ENCODE measurements around the gene CFAP90.

CFAP90 gene

DNA sequence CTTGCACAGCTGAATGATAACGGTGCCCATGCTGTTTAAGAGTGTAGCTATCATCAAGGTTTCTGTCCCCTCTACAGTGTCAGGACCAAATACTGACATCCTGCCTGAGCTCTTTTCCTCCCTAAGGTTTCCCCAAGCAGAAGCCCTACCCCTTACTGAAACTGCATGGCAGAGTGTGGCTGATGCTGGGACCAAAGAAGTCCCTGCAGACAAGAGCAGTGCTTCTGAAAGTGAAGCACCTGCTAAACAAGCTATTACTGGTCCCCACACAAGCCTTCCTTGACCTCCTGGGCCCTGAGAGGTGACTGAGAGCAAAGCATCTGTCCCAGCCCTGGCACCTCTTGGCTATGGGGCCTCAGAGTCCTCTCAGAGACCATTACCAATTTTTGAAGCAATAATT is 56.1 kb downstream of the CFAP90 start:
- H3K4me3 ChIP-seq (ENCODE audit: low read length): no peak overlapping the region
- H3K9me3 ChIP-seq (replicated peaks; ENCODE audit: low read length): no peaks in the 10 kb centered on the region
- no peaks in the 10 kb centered on the region for H3K27me3 ChIP-seq (ENCODE audit: control insufficient read depth, insufficient read depth, low read length)
- H3K9ac ChIP-seq (ENCODE audit: low read depth, low read length): no peak overlapping the region
- no peaks in the 10 kb centered on the region for H3K4me1 ChIP-seq (ENCODE audit: control insufficient read depth, insufficient read depth, low read length)
- H3K36me3 ChIP-seq (ENCODE audit: insufficient read depth, low read length): no peaks in the 10 kb centered on the region
- H3K4me2 ChIP-seq (ENCODE audit: low read length): no peak overlapping the region

DNA sequence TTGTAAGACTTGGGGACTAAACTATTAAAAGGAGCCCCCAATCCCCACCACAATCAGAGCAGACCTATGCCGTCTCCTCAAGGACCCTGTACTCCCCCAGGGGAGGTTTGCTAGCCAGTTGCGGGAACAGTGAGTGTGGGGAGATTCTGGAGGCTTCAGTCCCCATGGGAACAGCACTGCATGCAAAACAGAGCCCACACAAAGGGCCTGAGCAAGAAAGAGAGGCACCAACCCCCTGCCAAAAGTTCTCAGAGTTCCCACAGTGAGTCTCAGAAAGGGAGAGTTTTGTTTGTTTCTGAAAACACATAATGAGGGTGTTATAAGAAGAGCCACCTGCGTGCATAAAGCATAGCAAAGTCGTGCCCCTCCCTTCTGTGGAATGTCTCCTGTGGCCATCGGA is 56.6 kb downstream of the CFAP90 start:
- Histone ChIP-seq H3K9ac (ENCODE audit: low read depth, low read length) (no peak overlapping the region), H3K36me3 (ENCODE audit: insufficient read depth, low read length) (no peaks in the 10 kb centered on the region), H3K4me1 (ENCODE audit: control insufficient read depth, insufficient read depth, low read length) (no peaks in the 10 kb centered on the region), H3K27me3 (ENCODE audit: control insufficient read depth, insufficient read depth, low read length) (no peaks in the 10 kb centered on the region), H3K4me2 (ENCODE audit: low read length) (no peak overlapping the region), H3K4me3 (ENCODE audit: low read length) (no peak overlapping the region), H3K9me3 (replicated peaks; ENCODE audit: low read length) (no peaks in the 10 kb centered on the region)

DNA sequence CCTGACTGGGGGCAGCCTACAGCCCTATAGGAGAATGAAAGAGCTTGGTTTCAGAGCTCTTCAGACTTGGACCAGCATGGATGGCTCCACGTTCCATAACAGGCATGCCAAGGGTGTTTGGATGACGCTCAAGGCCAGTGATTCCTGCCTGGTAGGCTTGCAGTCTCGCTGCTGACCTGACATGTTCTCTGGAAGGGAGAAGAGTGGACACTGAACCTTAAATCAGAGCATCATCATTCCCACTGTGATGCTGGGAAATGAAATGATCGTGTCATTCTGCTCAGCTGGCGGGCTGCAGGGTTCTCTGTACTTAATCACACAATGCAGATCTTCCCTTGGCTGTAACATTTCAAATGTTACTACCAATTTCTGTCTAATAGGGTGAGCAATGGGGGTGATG is 57.0 kb downstream of the CFAP90 start:
- no peaks in the 10 kb centered on the region for H3K27me3 ChIP-seq (ENCODE audit: control insufficient read depth, insufficient read depth, low read length)
- H3K9ac ChIP-seq (ENCODE audit: low read depth, low read length): no peak overlapping the region
- no peak overlapping the region for H3K4me2 ChIP-seq (ENCODE audit: low read length)
- H3K4me1 ChIP-seq (ENCODE audit: control insufficient read depth, insufficient read depth, low read length): no peaks in the 10 kb centered on the region
- no peaks in the 10 kb centered on the region for H3K36me3 ChIP-seq (ENCODE audit: insufficient read depth, low read length)
- no peaks in the 10 kb centered on the region for H3K9me3 ChIP-seq (replicated peaks; ENCODE audit: low read length)
- no peak overlapping the region for H3K4me3 ChIP-seq (ENCODE audit: low read length)

DNA sequence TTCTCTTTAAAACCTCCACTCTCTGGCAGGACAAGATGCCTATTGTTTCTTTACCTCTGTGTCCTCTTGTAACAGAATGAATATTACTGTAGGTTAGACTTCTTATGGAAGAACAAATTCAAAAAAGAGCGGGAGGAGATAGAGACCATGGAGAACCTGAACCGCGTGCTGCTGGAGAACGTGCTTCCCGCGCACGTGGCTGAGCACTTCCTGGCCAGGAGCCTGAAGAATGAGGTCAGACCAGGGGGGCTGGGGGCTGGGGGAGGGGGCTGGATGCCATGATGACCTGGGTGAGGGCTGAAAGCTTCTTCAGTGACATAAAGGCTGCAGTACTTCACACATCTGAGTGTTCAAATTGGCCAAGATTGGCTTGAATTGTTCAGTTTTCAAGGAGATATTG is 61.4 kb downstream of the CFAP90 start:
- Histone ChIP-seq H3K4me1 (ENCODE audit: control insufficient read depth, insufficient read depth, low read length) (no peaks in the 10 kb centered on the region), H3K9me3 (replicated peaks; ENCODE audit: low read length) (no peaks in the 10 kb centered on the region), H3K4me2 (ENCODE audit: low read length) (no peak overlapping the region), H3K4me3 (ENCODE audit: low read length) (no peak overlapping the region), H3K36me3 (ENCODE audit: insufficient read depth, low read length) (no peaks in the 10 kb centered on the region), H3K27me3 (ENCODE audit: control insufficient read depth, insufficient read depth, low read length) (no peaks in the 10 kb centered on the region), H3K9ac (ENCODE audit: low read depth, low read length) (no peak overlapping the region)

DNA sequence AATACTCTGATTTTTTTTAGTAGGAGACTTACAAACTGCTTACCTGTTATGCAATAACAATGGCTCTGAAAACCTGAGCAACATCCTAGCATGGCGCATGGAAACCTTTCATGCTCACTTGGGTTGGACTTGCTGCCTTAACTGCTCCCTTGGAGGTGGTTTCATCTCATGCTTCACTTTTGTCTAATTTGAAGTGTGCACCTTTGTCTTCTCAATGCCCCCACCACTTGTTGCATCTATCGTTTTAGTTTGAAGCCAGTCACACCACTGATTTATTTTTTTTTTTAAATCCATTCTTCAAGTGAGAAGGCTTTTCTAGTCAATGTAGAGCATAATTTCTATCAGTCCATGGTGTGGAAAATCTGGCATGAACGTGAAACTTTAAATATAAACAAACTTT is 63.2 kb downstream of the CFAP90 start:
- H3K27me3 ChIP-seq (ENCODE audit: control insufficient read depth, insufficient read depth, low read length): no peaks in the 10 kb centered on the region
- H3K9me3 ChIP-seq (replicated peaks; ENCODE audit: low read length): no peaks in the 10 kb centered on the region
- no peaks in the 10 kb centered on the region for H3K4me1 ChIP-seq (ENCODE audit: control insufficient read depth, insufficient read depth, low read length)
- no peak overlapping the region for H3K9ac ChIP-seq (ENCODE audit: low read depth, low read length)
- no peak overlapping the region for H3K4me2 ChIP-seq (ENCODE audit: low read length)
- H3K36me3 ChIP-seq (ENCODE audit: insufficient read depth, low read length): no peaks in the 10 kb centered on the region
- no peak overlapping the region for H3K4me3 ChIP-seq (ENCODE audit: low read length)

DNA sequence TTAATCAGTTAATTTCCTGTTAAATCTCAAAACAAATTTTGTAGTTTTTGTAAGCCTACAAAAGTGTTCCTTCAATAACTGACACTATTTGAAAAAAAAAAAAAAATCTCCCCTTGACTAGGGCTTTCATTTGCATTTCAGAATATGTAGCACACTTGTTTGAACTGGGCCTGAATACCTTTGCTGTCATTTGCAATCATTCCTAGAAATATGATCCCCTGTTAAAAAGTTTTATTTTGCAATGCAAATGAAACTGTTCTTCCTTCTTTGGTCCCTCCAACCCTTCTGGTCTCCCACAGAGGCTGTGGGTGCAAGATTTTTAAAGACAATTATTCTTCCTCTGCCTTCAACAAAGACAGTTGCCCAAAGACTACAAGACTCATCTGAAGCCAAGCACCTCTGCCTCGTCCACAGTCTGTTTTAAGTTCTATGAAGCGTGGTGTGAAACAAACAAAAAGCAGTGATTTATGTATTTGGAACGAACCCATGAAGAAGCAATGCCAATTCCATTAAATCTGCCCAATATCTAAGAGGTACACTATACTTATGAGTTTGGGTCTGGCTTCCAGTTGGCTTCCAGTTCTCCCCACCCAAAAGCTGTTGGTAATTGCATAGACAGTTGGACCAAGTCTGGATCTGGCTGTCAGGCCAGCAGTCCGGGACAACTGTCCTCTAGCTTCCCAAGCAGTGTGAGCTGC is 66.1 kb downstream of the CFAP90 start:
- Histone ChIP-seq H3K4me3 (ENCODE audit: low read length) (no peak overlapping the region), H3K9me3 (replicated peaks; ENCODE audit: low read length) (no peaks in the 10 kb centered on the region), H3K9ac (ENCODE audit: low read depth, low read length) (no peak overlapping the region), H3K4me2 (ENCODE audit: low read length) (no peak overlapping the region), H3K27me3 (ENCODE audit: control insufficient read depth, insufficient read depth, low read length) (no peaks in the 10 kb centered on the region), H3K36me3 (ENCODE audit: insufficient read depth, low read length) (no peaks in the 10 kb centered on the region), H3K4me1 (ENCODE audit: control insufficient read depth, insufficient read depth, low read length) (no peaks in the 10 kb centered on the region)

DNA sequence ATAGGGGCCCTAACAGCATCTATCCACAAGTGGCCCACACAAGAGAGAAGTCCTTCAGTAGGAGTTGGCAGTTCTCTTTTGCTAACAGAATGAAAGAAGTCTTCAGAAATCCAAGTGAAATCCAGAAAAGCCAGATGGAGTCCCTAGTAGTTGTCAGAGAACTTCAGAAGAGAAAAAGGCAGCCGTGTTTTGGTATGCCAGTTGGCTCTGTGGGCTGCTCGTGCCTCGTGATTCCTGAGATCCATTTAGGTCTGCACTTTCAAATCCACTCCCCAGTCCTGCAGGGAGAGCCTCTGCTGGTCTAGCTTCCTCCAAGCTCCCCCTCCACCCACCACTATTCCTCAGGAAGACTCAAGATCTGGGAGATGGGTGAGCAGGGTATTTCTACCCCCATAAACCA is 69.0 kb downstream of the CFAP90 start:
- no peak overlapping the region for H3K9ac ChIP-seq (ENCODE audit: low read depth, low read length)
- no peaks in the 10 kb centered on the region for H3K36me3 ChIP-seq (ENCODE audit: insufficient read depth, low read length)
- H3K9me3 ChIP-seq (replicated peaks; ENCODE audit: low read length): no peaks in the 10 kb centered on the region
- no peaks in the 10 kb centered on the region for H3K4me1 ChIP-seq (ENCODE audit: control insufficient read depth, insufficient read depth, low read length)
- no peak overlapping the region for H3K4me2 ChIP-seq (ENCODE audit: low read length)
- no peaks in the 10 kb centered on the region for H3K27me3 ChIP-seq (ENCODE audit: control insufficient read depth, insufficient read depth, low read length)
- no peak overlapping the region for H3K4me3 ChIP-seq (ENCODE audit: low read length)

Data from skeletal muscle satellite cell (primary cell).